ENCODE results near the gene CTRL.
"Not testable (repeated sequence)": the region's sequence is repeated elsewhere in the genome, so short reads cannot be mapped to it uniquely, and the experiment has no call there.

The CTRL gene

DNA sequence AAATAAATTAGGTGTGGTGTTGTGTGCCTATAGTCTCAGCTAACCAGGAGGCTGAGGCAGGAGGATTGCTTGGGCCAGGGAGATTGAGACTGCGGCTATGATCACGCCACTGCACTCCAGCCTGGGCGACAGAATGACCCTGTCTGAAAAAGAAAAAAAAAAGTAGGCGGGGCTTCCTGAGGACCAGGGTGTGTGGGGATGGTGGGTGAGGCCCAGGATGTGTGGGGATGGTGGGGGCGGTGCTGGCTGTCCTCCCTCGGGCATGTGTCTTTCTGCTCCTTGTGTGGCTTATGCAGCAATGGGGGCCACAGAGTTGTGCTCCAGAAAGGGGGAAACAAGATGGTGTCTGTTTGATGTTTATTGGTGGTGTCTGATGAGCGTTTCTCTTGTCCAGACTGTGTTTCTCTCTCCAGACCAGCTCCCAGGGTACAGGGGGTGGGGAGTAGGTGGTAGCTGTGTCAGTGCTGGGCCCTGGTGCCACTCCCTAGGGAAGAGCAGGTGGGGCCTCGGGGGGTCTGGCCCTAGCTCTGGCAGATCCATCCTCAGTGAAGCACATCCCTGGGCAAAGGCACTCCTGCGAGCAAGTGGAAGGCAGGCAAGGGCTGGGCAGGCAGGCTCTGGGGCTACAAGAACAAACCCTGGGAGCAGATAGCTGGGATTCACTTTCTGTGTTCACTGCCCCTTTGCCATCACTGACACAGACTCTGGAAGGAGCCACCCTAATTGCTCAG lies 10.0 kb upstream of the CTRL start:
- DNase-seq (ENCODE audit: low read depth in 2 of 2, low spot score in 1 of 2) = no peak

- no peak for DNase-seq (ENCODE audit: low read depth in 2 of 2, low spot score in 1 of 2)
Measured at GRCh38 chr16:67940446-67941089, 8.9 kb upstream of the CTRL start.

DNA sequence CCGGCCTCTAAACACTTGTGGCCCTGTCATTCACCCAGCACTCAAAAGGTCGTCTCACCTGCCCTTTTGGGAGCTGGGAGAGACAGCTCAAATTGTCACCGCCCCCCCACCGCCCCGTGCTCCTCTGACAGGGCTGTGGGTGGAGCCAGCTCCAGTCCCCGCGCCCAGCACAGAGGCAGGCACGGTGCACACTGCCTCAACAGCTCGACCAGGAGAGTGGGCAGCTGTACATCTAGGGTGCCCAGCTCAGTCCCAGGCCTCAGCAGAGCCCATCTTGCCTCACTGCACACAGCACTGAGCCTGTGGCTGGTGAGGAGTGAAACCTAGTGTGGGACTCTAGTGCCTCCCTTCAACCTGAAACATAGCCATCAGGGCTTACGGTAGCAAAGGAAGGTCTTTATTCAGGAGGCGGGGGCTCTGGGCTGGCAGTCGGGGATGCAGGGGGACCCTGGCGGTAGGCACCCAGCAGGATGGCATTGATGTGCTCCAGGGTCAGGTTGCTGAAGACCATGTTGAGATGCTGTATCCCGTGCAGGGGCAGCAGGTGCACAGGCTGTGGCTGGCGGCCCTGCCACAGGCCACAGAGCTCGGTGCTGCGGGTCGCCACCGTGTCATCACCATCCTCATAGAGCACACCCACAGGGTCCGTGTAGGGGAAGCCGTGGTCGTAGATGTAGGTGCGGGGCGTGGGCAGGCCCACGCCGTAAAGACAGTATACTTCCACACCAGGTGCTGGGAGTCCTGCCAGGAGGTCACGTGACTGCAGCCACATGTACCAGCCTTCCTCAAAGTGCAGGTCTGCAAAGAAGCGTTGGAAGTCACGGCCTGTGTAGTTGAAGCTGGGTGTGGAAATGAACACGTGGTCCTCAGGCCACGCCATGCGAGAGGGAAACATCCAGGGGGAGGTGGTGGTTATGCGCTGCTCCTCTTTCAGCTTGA lies 8.1 kb upstream of the CTRL start:
- DNase-seq (ENCODE audit: low read depth in 2 of 2, low spot score in 1 of 2) = peak in 1 of 2 donors; percentile 7

DNA sequence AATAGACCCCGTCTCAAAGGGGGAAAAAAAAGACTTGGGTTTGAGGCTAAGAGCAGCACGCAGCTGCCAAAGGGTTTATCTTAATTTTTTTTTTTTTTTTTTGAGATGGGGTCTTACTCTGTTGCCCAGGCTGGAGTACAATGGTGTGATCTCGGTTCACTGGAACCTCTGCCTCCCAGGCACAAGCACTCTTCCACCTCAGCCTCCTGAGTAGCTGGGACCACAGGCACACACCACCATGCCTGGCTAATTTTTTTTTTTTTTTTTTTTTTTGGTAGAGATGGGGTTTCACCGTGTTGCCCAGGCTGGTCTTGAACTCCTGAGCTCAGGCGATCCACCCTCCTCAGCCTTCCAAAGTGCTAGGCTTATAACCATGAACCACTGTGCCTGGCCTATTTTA lies 6.1 kb upstream of the CTRL start:
- not testable (repeated sequence) for DNase-seq (ENCODE audit: low read depth in 2 of 2, low spot score in 1 of 2)

DNA sequence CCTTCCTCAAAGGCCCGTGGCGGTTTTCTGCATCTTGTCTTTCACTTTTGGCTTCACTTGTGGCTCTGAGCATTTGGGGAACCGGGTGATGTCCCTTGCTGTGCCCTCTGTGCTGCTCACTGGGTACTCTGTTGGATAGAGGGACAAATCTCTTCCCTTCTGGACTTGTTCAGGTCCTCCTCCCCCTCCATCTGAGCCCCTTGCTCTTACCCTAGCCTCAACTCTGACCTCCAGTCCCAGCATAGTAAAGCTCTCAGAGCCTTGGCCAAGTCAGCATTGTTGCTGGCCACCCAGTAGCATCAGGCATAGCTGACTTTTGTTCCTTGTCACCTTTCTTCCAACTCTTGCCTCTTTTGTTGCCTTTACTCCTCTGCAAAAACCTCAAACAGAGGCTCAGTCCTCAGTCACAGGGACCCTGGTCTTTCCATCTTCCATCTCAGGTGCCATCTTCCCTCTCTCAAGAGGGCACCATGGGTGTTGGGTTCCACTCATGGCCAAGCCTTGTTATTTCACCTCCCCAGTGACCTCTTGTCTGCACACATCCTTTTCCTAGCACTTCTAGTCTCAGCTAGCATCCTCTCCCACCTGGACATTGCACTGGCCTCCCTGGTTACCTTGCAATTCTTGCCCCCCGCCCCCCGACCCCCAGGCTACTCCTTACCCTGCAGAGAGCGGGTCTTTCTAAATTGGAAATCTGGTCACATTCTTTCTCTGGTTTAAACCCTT lies 5.4 kb upstream of the CTRL start:
- DNase-seq (ENCODE audit: low read depth in 2 of 2, low spot score in 1 of 2) = peak; percentile 54 to 58

GRCh38 chr16:67936124-67936879 lies 4.6 kb upstream of the CTRL start, which contains the start of gene PSMB10:
TSS of gene PSMB10 (minus strand) at chr16:67936850. CDS start at chr16:67936749, 101 bp downstream.
- no peak for DNase-seq (ENCODE audit: low read depth in 2 of 2, low spot score in 1 of 2)

DNA sequence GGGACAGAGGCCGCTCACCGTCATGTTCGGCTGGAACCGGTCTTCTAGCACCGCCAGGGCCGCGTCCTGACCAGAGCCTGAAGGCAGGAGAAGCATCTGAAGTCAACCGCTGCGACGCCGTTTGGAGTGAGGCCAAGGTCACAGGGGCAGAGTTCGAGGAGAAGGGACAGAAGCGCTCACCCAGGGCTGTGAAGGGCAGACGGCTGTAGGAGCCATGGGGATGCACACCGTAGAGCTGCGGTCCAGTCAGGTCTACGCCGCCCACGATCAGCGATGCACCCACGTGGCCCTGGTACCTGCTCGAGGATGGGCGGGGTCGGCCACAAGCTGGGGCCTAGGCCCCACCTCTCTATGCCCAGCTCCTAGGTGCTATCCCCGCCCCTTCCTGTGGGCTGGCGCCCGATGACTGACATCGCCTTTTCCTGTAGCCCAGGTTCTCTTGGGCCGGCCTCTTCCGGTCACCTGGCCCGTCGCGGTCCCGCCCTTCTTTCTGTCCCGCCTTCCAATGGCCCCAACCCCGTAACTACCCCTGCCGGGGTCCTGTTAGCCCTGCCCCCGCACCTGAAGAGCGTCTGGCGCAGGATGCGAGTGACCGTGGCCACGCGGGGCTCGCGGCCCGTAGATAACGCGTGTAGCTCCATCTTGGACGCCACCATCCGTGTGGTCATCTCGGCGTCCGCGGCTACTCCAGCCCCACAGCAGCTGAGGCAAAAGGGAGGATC lies 3.9 kb upstream of the CTRL start:
- peak; percentile 82 to 93 for DNase-seq (ENCODE audit: low read depth in 2 of 2, low spot score in 1 of 2)

DNA sequence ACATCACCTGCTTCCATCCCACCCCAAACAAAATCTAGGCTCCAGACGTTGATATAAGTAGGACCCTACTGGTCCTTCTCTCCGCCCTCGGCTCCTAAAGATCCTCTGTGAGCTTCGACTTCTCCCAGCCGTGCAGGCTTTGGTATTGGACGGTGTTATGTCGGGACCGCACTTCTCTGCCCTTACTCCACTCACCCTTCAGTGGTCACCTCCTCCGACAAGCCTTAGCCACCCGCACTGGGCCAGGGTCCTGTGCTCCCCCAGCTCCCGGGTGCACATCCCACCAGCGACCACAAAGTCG lies 3.4 kb upstream of the CTRL start:
- DNase-seq (ENCODE audit: low read depth in 2 of 2, low spot score in 1 of 2) = no peak

DNA sequence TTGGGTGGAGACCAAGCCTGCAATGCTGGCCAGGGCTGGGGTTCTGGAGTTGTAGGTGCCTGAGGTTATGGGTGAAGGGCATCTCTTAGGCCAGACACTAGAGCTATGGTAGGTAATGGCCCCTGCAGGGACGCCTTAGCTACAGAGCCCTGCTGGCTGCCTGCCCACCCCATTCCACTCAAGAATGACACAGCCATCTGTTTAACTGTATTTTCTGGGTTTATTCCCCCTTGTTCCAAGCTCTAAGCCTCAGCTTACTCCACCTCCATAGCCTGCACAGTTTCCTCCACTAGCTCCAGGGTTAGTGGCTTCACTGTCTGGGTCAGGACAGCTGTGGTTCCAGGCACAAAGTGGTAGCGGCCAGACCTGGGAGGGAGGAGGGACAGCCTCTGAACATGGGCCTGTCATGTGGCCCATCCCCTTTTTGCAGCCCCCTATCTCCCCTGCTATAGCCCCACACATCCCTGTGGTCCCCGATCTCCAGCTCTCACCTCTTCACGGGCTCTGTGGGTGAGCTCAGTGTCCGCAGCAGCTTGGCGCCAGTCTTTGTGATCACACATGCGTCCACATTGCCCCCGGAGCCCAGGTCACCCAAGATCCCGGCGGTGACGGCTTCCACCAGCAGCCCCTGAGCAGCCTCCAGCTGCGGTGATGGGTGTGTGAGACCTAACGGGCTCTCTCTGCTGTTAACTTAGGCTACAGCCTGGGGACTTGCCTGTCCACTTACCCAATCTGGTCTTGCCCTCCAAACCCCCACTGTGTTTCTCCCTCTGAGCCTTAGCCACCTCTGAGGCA lies 2.8 kb upstream of the CTRL start:
- no peak for DNase-seq (ENCODE audit: low read depth in 2 of 2, low spot score in 1 of 2)

DNA sequence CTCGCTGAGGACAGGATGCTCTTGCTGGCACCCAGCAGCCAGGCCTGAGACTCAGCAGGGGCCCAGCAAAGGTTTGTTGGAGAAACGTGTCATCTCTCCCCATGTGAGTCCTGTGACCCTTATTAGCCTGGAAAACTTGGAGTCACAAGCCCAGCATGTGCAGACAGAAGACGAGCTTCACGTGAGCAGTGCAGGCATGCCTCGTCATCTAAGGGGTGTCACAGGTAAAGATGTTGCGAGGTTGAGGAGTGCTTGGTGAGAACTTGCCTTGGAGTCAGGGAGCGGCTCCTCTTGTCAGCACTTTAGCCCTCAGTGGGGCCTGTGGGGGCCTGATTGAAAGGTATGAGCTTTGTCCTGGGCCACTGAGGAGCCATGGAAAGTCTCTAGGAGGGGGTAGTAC lies 2.1 kb upstream of the CTRL start:
- no peak for DNase-seq (ENCODE audit: low read depth in 2 of 2, low spot score in 1 of 2)

DNA sequence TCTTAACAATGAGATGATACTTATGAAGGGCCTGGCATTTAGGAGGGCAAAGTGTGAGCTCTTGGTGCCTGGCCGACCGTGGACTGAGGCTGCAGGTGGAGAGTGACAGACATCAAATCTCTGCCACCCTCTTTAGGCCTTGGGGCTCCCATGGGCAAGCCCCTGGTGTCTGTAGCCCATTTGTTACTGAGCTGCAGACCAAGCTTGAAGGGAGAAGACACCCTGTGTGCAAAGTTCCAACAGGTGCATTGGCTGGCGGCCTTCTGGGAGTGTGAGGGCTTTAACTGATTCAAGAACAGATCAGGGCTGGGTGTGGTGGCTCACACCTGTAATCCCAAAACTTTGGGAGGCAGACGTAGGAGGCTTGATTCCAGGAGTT lies 789 bp upstream of the CTRL start:
- DNase-seq (ENCODE audit: low read depth in 2 of 2, low spot score in 1 of 2) = no peak

- DNase-seq (ENCODE audit: low read depth in 2 of 2, low spot score in 1 of 2) = no peak
Measured at GRCh38 chr16:67930678-67931211, 917 bp downstream of the CTRL start.

- DNase-seq (ENCODE audit: low read depth in 2 of 2, low spot score in 1 of 2) = no peak
Measured at GRCh38 chr16:67930191-67930590, 1.5 kb downstream of the CTRL start.

GRCh38 chr16:67928561-67929364 lies 2.9 kb downstream of the CTRL start:
- DNase-seq (ENCODE audit: low read depth in 2 of 2, low spot score in 1 of 2) = peak; percentile 41 to 58

DNA sequence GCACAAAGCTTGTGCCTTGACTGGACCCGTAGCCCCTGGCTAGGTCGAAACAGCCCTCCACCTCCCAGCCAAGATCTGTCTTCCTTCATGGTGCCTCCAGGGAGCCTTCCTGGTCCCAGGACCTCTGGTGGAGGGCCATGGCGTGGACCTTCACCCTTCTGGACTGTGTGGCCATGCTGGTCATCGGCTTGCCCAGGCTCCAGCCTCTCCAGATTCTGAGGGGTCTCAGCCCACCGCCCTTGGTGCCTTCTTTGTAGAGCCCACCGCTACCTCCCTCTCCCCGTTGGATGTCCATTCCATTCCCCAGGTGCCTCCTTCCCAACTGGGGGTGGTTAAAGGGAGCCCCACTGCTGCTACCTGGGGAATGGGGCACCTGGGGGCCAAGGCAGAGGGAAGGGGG lies 3.5 kb downstream of the CTRL start:
- no peak for DNase-seq (ENCODE audit: low read depth in 2 of 2, low spot score in 1 of 2)

DNA sequence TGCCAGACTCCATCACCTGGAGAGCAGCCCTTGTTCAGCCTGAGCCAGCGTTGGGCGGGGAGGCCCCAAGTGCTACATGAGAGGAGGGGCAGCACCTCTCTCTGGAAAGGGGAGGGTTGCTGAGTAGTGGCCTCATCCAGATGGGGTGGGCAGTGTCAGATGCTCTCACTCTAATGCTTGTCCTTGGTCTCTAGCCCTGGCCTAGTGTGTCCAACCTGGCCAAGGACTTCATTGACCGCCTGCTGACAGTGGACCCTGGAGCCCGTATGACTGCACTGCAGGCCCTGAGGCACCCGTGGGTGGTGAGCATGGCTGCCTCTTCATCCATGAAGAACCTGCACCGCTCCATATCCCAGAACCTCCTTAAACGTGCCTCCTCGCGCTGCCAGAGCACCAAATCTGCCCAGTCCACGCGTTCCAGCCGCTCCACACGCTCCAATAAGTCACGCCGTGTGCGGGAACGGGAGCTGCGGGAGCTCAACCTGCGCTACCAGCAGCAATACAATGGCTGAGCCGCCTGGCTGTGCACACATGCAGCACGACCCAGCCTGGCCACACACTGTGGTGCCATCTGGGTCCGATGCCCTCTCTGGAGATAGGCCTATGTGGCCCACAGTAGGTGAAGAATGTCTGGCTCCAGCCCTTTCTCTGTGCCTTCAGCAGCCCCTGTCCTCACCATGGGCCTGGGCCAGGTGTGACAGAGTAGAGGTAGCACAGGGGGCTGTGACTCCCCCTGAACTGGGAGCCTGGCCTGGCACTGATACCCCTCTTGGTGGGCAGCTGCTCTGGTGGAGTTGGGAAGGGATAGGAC lies 4.3 kb downstream of the CTRL start:
- DNase-seq (ENCODE audit: low read depth in 2 of 2, low spot score in 1 of 2) = no peak

GRCh38 chr16:67926181-67926750 lies 5.4 kb downstream of the CTRL start:
- no peak for DNase-seq (ENCODE audit: low read depth in 2 of 2, low spot score in 1 of 2)

Data from stimulated activated CD8-positive, alpha-beta memory T cell treated with anti-CD3 and anti-CD28 coated beads, Interleukin-4, amount 100 ng/mL, for 4 hours (primary cell).